ENCODE data around the gene ZFP14.

Gene ZFP14

GRCh38 chr19:36378625-36379509 lies at the start of gene ZFP14:
Gene ZFP14 (minus strand): TSS chr19:36379201. CDS start chr19:36367892, 11,309 bp downstream.
- peak; percentile 63 for DNase-seq

DNA sequence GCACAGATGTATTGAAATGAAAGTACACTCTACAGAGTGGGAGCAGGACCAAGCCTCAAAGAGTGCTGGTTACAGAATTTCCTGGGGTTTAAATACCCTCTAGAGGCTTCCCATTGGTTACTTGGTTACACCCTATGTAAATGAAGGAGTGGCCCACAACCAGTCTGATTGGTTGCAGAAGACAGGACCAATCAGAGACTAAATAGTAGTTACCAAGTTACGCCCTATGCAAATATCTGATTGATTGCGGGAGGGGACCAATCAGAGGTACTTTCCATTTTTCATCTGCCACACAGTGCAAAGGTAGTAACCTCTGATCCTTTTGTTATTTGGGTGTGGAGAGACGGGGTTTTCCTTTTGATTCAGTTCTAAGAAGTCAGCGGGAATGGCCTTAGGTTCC lies 44.9 kb upstream of the ZFP14 start:
- no peak for DNase-seq

DNA sequence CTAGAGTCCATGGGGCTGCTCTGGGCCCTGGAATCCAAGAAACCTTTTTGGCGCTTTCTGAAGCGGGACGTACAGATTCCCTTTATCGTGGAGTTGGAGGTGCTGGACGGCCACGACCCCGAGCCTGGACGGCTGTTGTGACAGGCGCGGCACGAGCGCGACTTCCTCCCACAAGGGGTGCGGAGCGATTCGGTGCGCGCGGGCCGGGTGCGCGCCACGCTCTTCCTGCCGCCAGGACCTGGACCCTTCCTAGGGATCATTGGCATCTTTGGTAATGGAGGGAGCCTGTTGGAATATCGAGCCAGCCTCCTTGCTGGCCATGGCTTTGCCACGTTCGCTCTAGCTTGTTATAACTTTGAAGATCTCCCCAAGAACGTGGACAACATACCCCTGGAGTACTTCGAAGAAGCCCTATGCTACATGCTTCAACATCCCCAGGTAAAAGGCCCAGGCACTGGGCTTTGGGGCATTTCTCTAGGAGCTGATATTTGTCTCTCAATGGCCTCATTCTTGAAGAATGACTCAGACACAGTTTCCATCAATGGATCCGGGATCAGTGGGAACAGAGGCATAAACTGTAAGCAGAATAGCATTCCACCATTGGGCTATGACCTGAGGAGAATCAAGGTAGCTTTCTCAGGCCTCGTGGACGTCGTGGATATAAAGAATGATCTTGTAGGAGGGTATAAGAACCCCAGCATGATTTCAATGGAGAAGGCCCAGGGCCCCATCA lies 42.9 kb upstream of the ZFP14 start:
- no peak for DNase-seq

DNA sequence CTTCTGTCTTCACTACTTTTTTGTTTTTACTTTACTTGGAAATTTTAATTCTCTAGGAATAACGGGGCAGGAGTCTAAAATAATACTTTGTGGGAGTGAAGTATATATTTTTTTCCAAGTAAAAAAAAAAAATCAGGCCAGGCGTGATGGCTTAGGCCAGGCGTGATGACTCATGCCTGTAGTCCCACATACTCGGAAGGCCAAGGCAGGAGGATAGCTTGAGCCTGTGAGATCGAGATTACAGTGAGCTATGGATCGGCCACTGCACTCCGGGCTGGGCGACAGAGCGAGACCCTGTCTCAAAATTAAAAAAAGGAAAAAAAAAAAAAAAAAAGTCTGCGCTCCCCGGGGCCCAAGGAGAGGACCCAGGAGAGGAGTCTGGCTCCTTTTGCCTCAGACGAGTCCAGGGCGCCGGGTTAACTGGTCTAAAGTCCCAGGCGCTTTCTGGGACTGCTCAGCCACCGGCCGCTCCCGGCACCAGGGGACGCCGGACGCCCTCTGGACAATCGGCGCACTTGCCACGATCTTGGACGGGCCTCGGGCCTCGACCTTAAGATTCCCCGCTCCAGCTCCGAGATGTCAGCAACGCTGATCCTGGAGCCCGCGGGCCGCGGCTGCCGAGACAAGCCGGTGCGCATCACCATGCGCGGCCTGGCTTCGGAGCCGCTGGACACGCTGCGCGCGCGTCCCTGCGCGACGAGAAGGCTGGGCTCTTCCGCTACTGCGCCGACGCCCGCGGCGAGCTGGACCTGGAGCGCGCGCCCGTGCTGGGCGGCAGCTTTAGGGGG lies 42.2 kb upstream of the ZFP14 start:
- DNase-seq: no peak

- DNase-seq: peak; percentile 24
Observed at GRCh38 chr19:36418287-36419001, 39.4 kb upstream of the ZFP14 start, which contains the start of gene ZFP82. Gene ZFP82 (minus strand): TSS chr19:36418644. CDS start chr19:36409789, 8,855 bp downstream.

DNA sequence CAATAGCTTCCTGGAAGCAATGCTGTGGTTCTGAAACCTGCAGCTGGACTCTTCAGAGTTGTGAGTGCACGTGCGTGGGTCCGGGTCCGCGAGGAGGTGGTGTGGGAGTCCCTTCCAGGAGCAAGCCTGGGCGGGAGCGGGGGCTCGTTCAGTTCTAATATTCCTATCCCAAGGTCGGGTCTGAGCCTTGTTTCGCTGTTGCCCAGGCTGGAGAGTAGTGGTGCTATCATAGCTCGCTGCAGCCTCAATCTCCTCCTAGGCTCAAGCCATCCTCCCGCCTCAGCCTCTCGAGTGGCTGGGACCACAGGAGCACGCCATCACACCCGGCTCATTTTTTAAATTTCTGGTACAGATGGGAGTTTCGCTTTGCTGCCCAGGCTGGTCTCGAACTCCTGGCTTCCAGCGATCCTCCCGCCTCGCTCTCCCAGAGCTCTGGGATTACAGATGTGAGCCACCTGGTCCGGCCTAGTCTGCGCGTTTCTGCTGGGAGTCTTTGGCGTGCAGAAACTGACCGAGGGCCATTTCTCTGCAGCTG lies 38.8 kb upstream of the ZFP14 start:
- DNase-seq: no peak

- no peak for DNase-seq
Observed at GRCh38 chr19:36409841-36410240, 30.8 kb upstream of the ZFP14 start.

- no peak for DNase-seq
Observed at GRCh38 chr19:36408101-36408500, 29.1 kb upstream of the ZFP14 start.

DNA sequence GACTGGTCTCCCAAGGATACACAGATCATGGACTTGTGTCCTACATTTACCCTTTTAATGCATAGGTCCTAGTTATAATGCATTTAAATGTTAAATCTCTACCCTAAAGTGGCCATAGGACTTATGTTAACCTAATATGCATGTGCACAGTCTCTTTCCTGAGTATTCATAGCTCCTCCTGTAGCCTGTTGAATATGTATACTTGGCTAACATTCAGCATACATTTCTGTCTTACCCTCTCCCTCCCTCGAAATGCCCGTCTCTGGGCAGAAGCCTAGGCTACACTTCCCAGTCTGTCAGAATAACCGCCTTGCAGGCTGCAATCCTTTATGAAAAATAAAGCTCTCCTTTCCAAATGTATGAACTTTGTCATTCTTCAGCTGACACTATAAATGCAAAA lies 25.5 kb upstream of the ZFP14 start:
- DNase-seq: no peak

- no peak for DNase-seq
Observed at GRCh38 chr19:36401475-36401874, 22.5 kb upstream of the ZFP14 start.

DNA sequence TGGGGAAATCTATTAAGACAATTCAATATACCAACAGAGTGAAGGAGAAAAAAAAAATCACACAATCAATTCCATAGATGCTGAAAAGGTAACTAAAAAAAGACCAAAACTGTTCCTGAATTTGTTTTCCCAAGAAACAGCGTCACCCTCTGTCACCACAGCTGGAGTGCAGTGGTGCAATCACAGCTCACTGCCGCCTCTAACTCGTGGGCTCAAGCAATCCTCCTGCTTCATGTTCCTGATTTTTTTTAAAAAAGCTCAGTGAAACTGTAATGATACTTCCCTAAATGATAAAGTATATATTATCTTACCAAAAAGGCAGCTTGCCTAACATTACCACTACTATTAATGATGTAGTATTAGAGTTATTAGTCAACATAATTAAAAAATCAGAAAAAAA lies 19.6 kb upstream of the ZFP14 start:
- no peak for DNase-seq

DNA sequence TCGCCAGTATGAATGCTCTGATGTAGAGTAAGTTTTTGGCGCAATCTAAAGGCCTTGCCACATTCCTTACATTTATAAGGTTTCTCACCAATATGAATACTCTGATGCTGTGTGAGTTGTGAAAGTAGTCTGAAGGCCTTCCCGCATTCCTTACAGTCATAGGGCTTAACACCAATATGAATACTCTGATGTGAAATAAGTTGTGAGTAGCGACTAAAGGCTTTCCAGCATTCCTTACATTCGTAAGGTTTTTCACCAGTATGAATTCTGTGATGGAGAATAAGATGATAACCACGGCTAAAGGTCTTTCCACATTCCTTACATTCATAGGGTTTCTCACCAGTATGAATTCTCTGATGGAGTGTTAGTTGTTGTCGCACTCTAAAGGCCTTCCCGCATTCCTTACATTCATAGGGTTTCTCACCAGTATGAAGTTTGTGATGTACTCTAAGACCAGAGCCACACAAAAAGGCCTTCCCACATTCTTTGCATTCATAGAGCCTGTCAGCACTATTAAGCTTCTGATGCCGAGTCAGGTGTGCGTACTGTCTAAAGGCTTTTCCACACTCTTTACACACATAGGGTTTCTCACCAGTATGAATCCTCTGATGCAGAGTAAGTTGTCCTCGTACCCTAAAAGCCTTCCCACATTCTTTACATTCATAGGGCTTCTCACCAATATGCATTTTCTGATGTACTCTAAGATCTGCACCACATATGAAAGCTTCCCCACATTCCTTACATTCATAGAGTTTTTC lies 14.1 kb upstream of the ZFP14 start:
- DNase-seq: no peak

GRCh38 chr19:36379510-36379819 lies 464 bp upstream of the ZFP14 start:
- no peak for DNase-seq

GRCh38 chr19:36377541-36378178 lies 1.3 kb downstream of the ZFP14 start:
- no peak for DNase-seq

- DNase-seq: no peak
Observed at GRCh38 chr19:36373638-36374156, 5.3 kb downstream of the ZFP14 start.

GRCh38 chr19:36371886-36372285 lies 7.1 kb downstream of the ZFP14 start:
- no peak for DNase-seq

DNA sequence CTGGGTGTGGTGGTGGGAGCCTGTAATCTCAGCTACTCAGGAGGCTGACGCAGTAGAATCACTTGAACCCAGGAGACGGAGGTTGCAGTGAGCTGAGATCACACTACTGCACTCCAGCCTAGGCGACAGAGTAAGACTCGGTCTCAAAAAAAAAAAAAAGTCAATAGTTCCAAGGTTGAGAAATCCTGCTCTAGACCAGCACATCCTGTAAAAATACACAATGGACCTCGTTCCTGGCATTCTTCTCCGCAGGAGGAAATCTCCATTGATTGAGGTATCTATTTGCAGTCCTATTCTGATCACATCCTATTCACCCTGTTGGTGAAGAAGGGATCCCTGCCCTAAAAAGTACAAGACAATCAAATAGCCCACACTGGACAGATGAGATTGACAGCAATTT lies 15.2 kb downstream of the ZFP14 start:
- DNase-seq: no peak

DNA sequence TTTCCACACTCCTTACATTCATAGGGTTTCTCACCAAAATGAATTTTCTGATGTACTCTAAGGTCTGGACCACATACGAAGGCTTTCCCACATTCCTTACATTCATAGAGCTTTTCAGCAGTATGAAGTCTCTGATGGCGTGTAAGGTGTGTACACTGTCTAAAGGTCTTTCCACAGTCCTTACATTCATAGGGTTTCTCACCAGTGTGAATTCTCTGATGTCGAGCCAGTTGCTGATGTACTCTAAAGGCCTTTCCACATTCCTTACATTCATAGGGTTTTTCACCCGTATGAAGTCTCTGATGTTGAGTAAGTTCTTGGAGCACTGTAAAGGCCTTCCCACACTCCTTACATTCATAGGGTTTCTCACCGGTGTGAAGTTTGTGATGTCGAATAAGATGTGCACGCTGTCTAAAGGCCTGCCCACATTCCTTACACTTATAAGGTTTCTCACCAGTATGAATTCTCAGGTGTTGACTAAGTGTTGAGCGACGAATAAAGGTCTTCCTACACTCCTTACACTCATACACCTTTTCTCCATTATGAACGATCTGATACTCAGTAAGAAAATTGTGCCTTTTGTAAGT lies 38.1 kb downstream of the ZFP14 start:
- no peak for DNase-seq

DNA sequence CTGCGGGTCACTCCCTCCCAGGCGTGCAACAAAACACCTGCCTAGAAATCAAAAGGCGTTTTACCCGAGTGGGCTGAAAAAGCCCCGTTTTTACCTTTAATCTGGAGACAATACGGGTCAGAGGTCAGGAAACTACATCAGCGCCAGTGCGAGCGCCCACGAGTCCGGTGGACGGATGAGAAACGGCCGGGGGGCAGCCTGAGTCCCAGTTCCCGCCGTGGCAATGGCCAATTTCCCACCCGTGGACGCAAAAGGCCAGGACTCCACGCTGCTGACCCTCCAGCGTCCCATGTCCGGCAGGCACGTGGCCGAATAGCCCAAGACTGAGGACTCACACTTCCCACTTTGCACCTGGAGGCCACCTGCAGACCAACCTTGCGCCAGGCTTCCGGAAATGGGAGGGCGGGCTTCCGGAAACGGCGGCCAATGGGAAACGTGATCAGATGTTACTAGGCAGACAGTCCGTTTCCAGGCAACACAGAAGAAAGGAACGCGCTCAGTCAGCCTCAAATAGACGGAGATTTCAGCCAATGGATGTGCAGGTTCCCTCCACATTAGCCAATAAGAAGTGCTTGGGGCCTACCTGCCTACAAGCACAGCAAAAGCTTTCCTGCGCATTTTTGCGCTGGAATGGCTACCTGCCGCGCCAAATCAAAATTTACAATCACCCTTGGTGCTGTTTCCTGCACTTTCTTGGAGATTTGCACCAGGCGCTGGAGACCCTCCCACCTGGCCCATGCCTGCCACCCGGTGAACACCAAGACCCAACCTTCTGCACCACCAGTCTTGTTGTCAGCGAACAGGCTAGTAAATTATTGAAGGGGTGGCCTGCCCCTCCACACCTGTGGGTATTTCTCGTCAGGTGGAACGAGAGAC lies 47.4 kb downstream of the ZFP14 start:
- DNase-seq: no peak

GRCh38 chr19:36330216-36330615 lies 48.8 kb downstream of the ZFP14 start:
- DNase-seq: no peak
